Fibroblast of lung (primary cell): ENCODE results near the gene ITSN1.

Experiments used
- CTCF ChIP-seq, 2 donors: IDR thresholded peaks in 1 of 2; conservative IDR thresholded peaks in 1 of 2; 1 replicate in 1 of 2; 2 replicates in 1 of 2; pipeline ENCODE4 v1.5.1; 2011 to 2012; ENCODE audit warnings: low read length in 2 of 2, control low read depth in 1 of 2, inconsistent platforms in 1 of 2, low read depth in 1 of 2, mild to moderate bottlenecking in 1 of 2
- EZH2 ChIP-seq: IDR thresholded peaks from 2 replicates; pipeline ENCODE4 v1.5.1; 2012; ENCODE audit warnings: low read length, control low read depth, mild to moderate bottlenecking; ENCODE audit errors: missing control alignments

- TF ChIP-seq CTCF (conservative IDR thresholded peaks at IDR 0.05 in 1 of 2, IDR thresholded peaks at IDR 0.05 in 1 of 2; ENCODE audit: low read depth in 1 of 2, low read length in 2 of 2) = no peak
- TF ChIP-seq EZH2 = no peak
Observed at GRCh38 chr21:33687634-33688033, 45.3 kb downstream of the ITSN1 start.
